ENCODE measurements around the gene DAAM2.

Gene DAAM2

GRCh38 chr6:39953076-39953618 lies 161.0 kb downstream of the DAAM2 start:
- DNase-seq (ENCODE audit: low spot score) = no peak

Data from globus pallidus (tissue), 1 donor.